HG03432 (cell line): ENCODE results near the gene ITSN2.

ENCODE experiments used
- ATAC-seq: cut with Tn5 transposase; IDR thresholded peaks from one replicate; pipeline ENCODE4 v1.9.1; 2021; ENCODE audit warnings: mild to moderate bottlenecking, moderate library complexity; ENCODE audit not compliant: unreplicated experiment

ITSN2 gene

GRCh38 chr2:24273598-24273997 is 86.7 kb downstream of the ITSN2 start:
- ATAC-seq: no peak

GRCh38 chr2:24272907-24273306 is 87.4 kb downstream of the ITSN2 start:
- ATAC-seq: no peak

GRCh38 chr2:24272161-24272802 is 88.1 kb downstream of the ITSN2 start:
- no peak for ATAC-seq

- ATAC-seq: no peak
These were observed 91.1 kb downstream of the ITSN2 start for GRCh38 chr2:24269265-24269664.

GRCh38 chr2:24265212-24265611 is 95.1 kb downstream of the ITSN2 start:
- ATAC-seq: no peak

- no peak for ATAC-seq
These were observed 97.8 kb downstream of the ITSN2 start for GRCh38 chr2:24262421-24262970.

- no peak for ATAC-seq
These were observed 98.9 kb downstream of the ITSN2 start for GRCh38 chr2:24261441-24261840.

GRCh38 chr2:24259316-24259715 is 101.0 kb downstream of the ITSN2 start:
- ATAC-seq: no peak

- no peak for ATAC-seq
These were observed 101.6 kb downstream of the ITSN2 start for GRCh38 chr2:24258718-24259117.

GRCh38 chr2:24253303-24253919 is 106.9 kb downstream of the ITSN2 start:
- no peak for ATAC-seq

- ATAC-seq: no peak
These were observed 112.7 kb downstream of the ITSN2 start for GRCh38 chr2:24247592-24247991.

GRCh38 chr2:24247164-24247563 is 113.2 kb downstream of the ITSN2 start:
- ATAC-seq: no peak

GRCh38 chr2:24245986-24246776 is 114.2 kb downstream of the ITSN2 start:
- ATAC-seq: no peak

GRCh38 chr2:24241528-24241927 is 118.8 kb downstream of the ITSN2 start:
- no peak for ATAC-seq

GRCh38 chr2:24239553-24239952 is 120.8 kb downstream of the ITSN2 start:
- ATAC-seq: no peak

GRCh38 chr2:24238158-24238557 is 122.2 kb downstream of the ITSN2 start:
- no peak for ATAC-seq

- ATAC-seq: no peak
These were observed 123.0 kb downstream of the ITSN2 start for GRCh38 chr2:24237313-24237712.

GRCh38 chr2:24233321-24233720 is 127.0 kb downstream of the ITSN2 start:
- ATAC-seq: no peak

GRCh38 chr2:24231461-24231881 is 128.9 kb downstream of the ITSN2 start:
- ATAC-seq: no peak

GRCh38 chr2:24228470-24228869 is 131.9 kb downstream of the ITSN2 start:
- ATAC-seq: no peak

GRCh38 chr2:24225499-24226242 is 134.7 kb downstream of the ITSN2 start:
- no peak for ATAC-seq
